GM12892 (cell line): ENCODE data around the gene GFOD2.

ENCODE experiments used
- POLR2A ChIP-seq: IDR thresholded peaks from 2 replicates; pipeline ENCODE4 v1.6.1; 2011; ENCODE audit warnings: low read depth, low read length, control low read depth
- POLR2AphosphoS5 ChIP-seq: IDR thresholded peaks from 2 replicates; pipeline ENCODE4 v1.6.1; 2011; ENCODE audit warnings: low read depth, low read length, control low read depth
- TAF1 ChIP-seq: IDR thresholded peaks from 2 replicates; pipeline ENCODE4 v1.6.1; 2011; ENCODE audit warnings: low read depth, mild to moderate bottlenecking, control low read depth, low read length, borderline replicate concordance

GRCh38 chr16:67632415-67633172 lies 86.5 kb downstream of the GFOD2 start:
- TF ChIP-seq POLR2A: no peak
- TF ChIP-seq TAF1: no peak
- no peak for TF ChIP-seq POLR2AphosphoS5
